HG03196 (cell line): ENCODE data around the gene FAM107B.

Source experiments
- ATAC-seq: cut with Tn5 transposase; IDR thresholded peaks from one replicate; pipeline ENCODE4 v1.9.1; 2021; ENCODE audit not compliant: unreplicated experiment

Gene FAM107B

DNA sequence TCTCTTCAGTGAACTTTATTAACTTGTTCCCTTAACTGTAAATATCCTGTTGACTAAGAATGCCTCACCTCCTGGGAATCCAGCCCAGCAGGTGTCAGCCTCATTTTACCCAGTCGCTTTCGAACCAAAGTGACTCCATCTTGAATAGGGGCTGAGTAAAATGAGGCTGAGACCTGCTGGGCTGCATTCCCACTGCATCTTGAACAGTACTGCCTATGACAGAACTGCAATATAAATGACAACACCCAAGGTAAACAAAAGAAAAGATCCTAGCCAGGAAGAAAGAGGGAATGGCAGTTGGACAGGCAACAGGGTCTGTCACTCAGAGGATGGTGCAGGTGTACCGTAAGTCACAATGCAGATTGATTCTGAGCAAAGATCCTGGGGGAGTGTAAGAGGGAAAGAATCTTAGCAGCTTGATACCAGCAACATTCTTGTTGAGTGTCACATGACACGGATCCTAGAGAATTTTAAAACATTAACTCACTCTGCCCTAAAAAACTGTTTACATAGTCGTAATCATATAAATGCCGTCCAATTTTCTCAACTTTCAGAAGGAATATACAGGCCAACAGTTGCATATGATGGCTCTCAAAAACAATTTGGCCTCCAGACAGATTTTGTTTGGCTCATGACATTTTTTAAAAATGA lies 4.4 kb upstream of the FAM107B start:
- ATAC-seq: no peak

DNA sequence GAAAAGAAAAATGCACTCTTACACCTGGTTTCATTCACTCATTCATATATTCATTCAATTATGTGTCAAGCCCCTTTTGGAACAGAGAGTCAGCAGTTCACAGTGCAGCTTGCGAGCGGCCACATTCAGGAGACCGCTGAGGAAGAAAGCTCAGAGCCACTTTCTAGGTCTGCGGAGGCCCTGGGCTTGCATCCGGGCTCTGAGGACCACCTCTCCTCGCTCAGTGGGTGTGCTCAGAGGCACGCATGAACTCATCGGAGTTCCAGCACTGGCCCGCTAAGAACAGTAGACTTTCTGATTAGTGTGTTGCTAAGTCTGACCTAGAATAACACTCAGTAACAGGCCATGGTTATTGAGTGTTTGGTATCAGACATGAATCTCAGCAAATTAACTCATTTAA lies 1.8 kb upstream of the FAM107B start:
- ATAC-seq: no peak

DNA sequence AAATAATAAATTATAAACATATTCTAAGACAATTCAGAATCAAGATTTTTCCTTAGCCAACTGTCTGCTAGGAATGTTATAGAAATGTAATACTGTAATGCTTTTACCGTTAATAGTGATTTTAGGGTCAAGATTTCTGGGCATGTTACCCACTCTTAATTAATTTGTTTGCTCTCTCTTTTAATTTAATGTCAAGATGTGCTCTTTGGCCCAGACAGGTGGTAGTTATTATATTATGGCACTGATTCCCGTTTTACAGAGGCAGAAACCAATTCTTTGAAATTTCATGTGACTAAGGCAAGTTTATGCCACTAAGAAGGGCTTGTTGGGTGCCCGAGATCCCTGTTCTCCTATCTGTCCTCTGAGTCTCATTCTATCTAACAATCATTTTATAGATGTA lies 959 bp upstream of the FAM107B start:
- no peak for ATAC-seq

DNA sequence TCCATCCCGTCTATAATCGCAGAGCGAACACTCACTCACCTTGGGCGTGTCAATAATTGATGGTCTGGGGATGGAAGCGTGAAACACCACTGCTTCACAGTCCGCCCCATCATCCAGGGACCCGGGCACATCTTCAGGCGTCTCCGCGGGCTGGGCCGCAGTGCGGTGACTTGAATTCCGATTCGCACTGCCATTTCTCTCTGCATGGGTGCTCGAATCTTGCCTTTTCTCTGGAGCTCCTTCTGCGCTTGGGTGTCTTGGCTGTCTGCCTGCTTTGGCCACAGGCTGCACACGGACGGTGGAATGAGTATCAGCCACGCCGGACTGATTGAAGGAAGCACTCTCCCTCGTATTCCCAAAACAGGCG lies 500 bp downstream of the FAM107B start:
- ATAC-seq: no peak

DNA sequence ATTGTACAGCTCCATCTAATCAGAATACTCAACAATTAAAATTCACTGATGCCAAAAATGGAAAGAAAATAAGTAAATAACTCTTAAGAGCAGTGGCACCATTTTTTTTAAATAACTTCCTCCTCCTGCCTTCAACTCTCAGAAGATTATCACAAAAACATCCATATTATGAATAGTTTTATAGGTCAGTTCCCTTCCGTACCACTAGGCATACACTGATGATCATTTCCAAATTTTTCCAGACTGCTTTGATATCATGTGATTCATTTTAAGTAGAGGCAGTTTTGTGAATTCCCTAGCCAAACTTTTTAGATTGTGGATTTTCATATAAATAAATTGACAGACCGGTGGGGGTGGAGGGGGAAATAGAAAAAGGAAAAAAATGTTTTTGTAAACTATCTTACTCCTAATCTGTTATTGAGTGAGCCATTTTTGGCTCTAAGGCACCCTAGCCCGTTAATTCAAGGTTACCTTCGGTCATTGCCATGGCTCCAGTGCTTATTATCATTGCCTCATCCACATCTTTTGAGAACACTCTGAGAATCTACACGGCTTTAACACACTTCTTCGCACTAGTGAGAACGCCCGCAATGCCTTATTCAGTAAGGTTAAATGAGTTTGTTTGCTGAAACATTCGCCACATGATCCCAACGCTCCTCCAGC lies 1.0 kb downstream of the FAM107B start:
- ATAC-seq: no peak

DNA sequence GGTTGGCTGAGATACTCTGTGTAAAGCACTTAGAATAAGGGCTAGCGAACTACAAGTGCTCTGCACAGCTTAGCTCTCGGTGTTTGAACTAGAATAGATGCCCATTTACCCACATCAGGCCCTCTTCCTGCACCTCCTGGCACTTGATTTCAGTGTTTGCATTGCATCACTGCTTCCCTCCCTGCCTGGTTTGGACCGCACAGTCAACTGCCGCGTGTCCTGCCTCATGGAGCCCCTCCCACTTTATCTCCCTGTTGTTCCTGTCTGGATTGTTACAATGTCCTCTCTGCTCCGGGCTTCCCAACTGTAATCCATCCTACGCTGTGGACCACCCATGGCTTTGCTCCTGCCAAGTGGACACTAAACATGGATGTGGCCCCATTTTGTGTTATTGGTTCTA lies 2.3 kb downstream of the FAM107B start:
- no peak for ATAC-seq

DNA sequence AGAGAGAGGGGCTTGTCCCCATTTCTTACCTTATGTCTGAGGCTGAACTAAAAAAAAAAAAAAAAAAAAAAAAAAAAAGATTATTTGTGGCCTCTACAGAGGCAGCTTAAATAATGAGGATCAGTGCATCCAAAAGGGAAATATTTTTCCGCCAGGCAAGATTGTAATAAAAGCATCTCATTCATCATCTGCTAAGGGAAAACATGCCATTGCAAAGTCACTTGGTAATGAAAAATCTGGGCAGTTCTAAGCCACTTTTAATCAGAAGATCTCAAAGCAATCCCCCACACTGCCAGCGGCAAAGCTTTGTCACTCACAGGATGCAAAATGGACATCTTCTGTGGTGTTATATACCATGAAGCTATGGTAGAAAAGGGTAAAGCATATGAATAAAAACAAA lies 3.8 kb downstream of the FAM107B start:
- no peak for ATAC-seq

DNA sequence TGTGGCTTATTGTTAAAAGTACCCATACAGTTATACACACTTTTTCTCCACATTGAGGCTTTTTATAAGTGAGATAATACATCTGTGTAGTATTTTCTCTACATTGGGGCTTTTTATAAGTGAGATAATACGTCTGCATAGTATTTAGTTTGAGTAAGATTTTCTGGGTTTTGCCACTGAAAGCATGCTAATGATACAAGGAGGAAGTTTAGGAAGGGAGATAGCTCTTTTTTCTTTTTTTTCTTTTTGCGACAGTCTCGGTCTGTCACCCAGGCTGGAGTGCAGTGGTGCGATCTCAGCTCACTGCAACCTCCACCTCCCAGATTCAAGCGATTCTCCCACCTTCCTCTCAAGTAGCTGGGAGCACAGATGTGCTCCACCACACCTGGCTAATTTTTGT lies 13.3 kb downstream of the FAM107B start:
- no peak for ATAC-seq

DNA sequence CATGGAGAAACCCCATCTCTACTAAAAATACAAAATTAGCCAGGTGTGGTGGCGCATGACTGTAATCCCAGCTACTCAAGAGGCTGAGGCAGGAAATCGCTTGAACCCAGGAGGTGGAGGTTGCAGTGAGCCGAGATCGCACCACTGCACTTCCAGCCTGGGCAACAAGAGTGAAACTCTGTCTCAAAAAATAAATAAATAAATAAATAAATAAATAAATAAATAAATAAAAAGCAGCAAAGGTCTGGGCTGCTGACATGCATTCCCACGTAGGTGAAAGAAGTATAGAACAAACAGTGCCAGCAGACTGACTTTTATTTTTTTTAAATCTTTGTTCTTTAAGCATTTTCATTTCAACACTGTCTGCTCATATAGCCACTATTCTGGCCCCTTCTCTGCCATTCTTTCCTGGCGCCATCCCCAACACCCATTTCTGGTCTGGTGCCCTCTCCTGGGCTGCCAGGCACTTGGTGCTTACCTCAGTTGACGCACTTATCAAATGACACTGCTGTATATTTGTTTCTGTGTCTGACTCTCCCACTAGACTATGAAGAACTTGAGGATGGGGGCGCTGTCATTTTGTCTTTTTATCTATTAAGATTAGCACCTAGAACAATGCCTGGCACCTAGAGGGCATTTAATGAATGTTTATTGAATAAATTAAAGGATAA lies 15.6 kb downstream of the FAM107B start:
- ATAC-seq: no peak

DNA sequence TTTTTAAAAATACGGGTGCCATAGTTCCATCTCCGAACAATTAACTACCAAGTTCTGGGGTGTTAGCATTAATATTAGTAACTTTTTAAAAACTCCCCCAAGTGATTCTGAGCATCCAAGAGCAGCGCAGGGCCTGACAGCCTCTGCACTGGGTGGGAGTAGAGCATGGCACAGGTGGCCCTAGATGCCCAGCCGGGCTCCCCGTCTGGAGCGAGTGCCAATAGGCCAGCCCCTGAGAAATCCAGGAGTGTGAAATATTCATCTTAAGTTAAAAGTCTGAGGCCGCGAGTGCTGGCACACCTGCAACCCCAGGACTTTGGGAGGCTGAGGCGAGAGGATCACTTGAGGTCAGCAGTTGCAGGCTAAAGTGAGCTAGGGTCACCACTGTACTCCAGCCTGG lies 16.2 kb downstream of the FAM107B start:
- no peak for ATAC-seq

DNA sequence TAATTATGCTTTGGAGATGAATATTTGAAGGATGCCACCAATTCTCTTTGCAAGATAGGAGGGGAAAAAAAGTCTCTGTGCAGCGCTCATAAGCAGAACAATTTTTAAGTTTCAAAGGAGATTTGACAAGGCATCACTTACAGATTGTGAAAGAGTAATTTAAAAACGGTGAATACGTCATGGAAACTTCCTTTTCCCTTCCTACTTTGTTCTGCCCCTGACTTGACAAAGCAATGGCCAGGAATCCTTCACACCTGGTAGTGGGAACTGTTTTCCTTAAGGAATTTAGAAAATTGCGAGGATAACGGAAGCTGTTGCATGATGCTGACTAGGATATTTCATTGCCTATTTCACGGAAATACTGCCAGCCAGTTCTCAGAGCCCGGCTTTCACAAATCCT lies 16.7 kb downstream of the FAM107B start:
- ATAC-seq: no peak

DNA sequence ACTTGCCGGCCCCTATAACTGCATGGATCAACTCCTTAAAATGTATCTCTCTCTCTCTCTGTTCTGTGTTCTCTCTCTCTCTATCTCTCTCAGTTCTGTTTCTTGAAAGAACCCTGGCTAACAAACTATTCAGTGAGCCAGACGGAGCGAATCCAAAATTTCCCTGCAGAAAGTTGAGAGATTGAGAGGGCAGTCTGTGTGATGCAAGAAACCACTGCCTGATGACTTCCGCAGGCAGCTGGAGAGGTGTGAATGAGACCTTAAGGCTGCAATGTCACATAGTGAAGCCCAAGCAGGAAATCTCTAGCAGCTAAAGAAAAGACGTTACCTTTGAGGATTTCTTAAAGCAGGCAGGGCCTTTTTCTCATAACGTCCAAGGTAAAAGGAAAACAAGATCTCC lies 17.3 kb downstream of the FAM107B start:
- no peak for ATAC-seq

DNA sequence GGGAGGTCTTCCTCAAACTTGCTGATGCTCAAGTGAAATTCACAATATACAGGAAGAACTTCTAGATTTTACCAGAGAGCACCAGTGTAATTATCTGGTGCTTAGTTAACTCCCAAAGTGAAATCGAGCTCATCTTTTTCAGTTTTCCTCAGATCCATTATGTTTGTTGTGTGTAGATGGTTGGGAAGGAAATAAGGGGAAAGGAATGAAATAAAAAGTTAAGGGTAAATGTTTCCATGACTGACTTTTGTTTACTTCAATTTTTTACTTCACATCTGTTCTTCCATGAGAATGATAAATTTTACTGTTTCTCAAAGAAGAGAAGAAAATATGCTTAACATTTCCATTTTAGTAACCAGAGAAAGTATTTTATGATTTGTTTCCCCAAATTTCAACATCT lies 21.3 kb downstream of the FAM107B start:
- no peak for ATAC-seq

DNA sequence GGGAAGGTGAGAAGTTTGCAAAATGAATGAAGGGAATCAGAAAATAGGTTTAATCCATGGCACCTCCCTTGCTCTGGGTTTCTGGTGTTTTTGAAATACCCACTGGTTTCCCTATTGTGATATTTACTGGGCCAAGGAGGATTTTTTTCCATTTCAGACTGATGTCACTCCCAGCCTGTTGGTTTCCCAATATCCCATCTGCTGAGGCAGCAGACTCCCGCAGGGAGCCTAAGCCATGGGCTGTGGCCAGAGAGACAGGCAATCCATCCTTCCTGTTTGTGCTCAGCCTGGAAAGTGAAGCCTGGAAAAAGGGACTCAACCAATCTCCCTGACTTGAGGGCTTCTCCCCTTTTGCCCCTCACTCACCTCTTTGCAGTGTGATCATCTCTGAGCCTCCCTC lies 22.8 kb downstream of the FAM107B start:
- ATAC-seq: no peak

DNA sequence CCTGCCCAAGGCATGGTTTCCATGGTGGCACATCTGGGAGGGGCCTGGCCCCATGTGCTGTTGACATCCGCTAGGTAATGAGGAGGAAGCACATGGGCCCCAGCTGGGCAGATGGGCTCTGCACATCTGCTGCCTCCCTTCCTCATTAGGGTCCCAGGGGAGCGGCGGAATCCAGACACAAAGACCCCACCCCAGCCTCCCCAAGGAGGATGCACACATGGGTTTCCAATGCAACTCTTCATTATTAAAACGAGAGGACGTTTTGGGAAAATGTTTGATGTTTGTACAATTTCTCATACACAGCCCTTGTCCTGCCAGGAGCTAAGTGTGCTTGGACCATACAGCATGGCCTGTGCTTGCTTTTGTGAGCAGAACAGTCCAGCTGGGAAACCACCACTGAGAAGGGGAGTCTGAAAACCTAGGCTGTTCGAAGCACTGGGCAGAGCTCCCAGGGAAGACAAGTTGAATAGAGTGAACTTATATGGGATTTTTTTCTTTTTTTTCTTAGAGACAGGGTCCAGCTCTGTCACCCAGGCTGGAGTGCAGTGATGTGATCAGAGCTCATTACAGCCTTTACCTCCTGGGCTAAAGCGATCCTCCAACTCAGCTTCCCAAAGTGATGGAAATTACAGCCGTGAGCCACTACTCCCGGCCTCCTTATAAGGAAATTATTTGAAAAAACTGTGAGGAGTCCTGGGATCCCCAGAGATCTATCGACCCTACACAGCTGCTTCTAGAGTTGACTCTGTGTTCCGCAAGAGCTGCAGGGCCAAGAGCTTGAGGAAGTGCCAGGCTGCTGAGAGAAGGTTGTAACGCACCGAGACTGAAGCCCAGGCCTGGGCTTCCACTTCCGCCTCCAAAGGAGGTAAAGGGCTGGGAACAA lies 23.4 kb downstream of the FAM107B start:
- no peak for ATAC-seq

DNA sequence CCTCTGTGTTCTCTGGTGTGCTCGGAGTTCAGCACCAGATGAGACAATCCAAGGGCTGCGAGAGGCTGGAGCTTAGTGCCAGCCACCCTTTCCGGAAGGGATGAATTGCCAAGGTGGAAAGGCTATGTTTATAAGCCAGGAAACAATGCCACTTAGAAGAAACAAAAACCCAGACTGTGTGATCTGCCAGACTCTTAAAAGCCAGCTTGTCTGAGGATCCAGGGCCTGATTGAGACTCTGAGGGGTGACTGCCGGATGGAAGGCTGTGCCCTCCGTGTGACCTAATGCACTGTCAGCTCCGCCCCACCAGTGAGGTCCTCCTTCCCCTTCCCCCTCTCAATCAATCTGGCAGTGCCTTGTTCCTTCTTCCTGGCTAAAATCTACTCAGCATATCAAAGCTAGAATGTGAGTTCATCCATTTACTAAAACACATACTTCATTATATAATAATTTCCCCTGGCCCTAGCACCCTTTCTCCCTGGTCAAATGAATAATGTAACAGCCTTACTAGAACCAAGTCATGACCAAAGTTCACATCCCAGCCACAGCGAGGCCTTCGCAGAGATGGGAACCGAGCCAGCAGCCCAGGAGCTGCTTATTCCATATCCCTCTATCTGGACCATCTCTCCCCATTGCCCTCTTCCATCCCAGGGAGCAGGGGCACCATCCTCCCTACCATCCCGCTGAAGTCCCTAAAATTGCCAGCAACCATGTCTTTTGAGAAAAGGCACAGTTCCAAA lies 25.5 kb downstream of the FAM107B start:
- no peak for ATAC-seq

DNA sequence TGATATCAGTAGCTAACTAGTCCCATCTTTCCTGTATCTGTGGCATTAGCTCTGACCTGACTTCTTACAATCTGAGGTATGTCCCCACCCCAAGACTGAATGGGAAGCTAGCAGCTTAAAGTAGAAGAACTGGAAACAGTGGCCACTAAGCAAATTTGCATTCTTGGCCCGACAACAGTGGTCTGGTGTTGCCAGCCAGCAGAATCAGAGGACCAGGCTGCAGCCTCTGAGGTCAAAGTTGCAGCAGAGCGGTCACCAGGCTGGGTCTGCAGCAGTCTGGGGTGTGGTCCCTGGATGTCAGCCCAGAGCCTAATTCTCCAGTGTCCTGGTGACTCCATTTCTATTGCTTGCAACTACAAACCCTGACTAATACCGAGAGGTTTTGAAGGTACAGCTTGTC lies 26.3 kb downstream of the FAM107B start:
- ATAC-seq: no peak

DNA sequence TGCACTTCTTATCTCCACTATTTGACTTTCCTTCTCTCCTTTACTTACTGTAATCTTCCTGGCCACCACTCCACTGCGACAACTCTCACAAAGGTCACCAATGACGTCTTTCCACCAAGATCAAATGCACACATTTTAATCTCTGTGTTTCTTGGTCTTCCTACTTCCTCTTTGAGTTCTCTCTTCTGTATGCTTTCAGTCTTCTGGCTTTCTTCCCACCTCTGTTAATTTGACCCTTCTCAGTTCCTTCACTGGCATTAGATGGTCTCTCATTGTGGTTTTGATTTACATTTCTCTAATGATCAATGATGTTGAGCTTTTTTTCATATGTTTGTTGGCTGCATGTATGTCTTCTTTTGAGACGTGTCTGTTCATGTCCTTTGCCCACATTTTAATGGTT lies 31.9 kb downstream of the FAM107B start:
- ATAC-seq: peak; percentile 75

DNA sequence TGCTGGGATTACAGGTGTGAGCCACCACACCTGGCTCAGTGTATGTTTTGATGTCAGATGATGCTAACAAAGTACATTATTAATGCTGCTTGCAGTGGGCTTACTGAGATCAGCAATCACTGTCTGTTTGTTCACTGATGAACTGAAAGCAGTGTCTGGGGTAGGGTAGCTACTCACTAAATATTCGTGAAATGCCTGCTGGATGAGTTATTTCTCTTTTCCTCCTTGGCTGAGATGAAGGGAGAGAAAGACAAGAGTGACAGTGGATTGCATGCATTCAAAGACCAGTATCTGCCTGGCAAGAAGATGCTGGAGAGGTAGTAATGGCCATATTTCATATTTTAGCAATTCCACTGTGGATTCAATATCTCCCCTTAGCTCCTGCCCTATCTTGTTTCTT lies 32.3 kb downstream of the FAM107B start:
- ATAC-seq: peak; percentile 8

DNA sequence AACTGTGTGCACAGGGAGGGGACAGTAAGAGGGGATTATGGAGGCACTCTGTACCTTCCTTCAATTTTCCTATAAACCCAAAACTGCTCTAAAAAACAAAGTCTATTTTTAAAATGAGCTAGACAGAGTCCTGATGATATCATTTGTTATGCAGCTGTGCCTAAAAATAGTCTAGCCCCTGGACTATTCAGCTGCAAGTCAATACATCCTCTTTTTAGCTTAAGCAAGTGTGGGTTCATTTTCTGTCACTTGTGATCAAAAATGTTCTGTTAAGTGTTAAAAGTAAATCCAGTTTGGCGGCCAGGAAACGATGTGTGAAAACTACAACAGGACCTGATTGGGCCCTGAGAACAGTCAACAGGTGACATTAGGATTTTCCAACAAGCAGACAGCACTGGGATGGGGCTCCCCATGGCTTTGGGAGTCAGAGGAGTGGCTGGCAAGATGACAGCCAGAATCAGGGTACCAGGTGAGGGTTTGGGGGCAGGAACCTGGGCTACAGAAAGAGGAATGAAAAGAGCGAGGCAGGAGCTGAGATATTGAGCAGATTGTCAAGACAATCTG lies 33.9 kb downstream of the FAM107B start:
- no peak for ATAC-seq
